K562 (cell line): ENCODE results near the gene SGTB. TPM values are rescaled to one million over a fixed set of nuclear protein-coding genes. Genes with fewer than 3 reads are reported as not detected.
A peak's percentile ranks its signal among the peaks of the same experiment; 100 is the strongest.

Source experiments
- E2F4 ChIP-seq: sonication (generic); formaldehyde crosslinking; IDR thresholded peaks from 2 replicates; pipeline ENCODE4 v1.8.0; 2022; ENCODE audit warnings: mild to moderate bottlenecking, low read depth, missing genetic modification reagents
- ELF4 ChIP-seq: fragments of 450-650 bp; formaldehyde crosslinking; IDR thresholded peaks from 2 replicates; pipeline ENCODE4 v1.4.0; 2022; ENCODE audit warnings: missing genetic modification characterization
- ID3 ChIP-seq, 2 experiments: fragments of 250-450 bp in 1 of 2; fragments of 450-650 bp in 1 of 2; sonication (Bioruptor Pico) in 1 of 2; IDR thresholded peaks; 2 replicates each; pipeline versions ENCODE4 v1.6.1 to v1.8.0; 2016 to 2021; ENCODE audit warnings: mild to moderate bottlenecking in 2 of 2, moderate library complexity in 2 of 2, missing compliant biosample characterization in 1 of 2, missing genetic modification characterization in 1 of 2
- JUN ChIP-seq, 2 experiments: sonication (generic) in 1 of 2; formaldehyde crosslinking in 1 of 2; IDR thresholded peaks; 2 replicates each; pipeline versions ENCODE4 v1.6.1 to v1.8.0; 2012 to 2022; ENCODE audit warnings: borderline replicate concordance in 2 of 2, mild to moderate bottlenecking in 2 of 2, improper control_type of control experiment in 1 of 2, low read depth in 1 of 2, low read length in 1 of 2, missing genetic modification reagents in 1 of 2
- NCOR1 ChIP-seq: fragments of 450-650 bp; IDR thresholded peaks from 2 replicates; pipeline ENCODE4 v1.6.1; 2016; ENCODE audit warnings: mild to moderate bottlenecking, moderate library complexity
- POLR2AphosphoS5 ChIP-seq: IDR thresholded peaks from 2 replicates; pipeline ENCODE4 v1.6.1; 2011; ENCODE audit warnings: mild to moderate bottlenecking, low read depth, low read length, moderate library complexity; ENCODE audit not compliant: control insufficient read depth, insufficient read depth
- RCOR1 ChIP-seq, 2 experiments: IDR thresholded peaks; 2 replicates each; pipeline ENCODE4 v1.6.1; 2012; ENCODE audit warnings: low read depth in 2 of 2, low read length in 2 of 2, borderline replicate concordance in 1 of 2, improper control_type of control experiment in 1 of 2
- TOE1 ChIP-seq, 2 experiments: fragments of 450-650 bp in 1 of 2; sonication (generic) in 1 of 2; formaldehyde crosslinking in 1 of 2; IDR thresholded peaks; 2 replicates each; pipeline versions ENCODE4 v1.7.1 to v1.8.0; 2016 to 2022; ENCODE audit warnings: borderline replicate concordance in 2 of 2, mild to moderate bottlenecking in 2 of 2, antibody characterized with exemption in 1 of 2, inconsistent platforms in 1 of 2, low read depth in 1 of 2, missing genetic modification reagents in 1 of 2, moderate library complexity in 1 of 2
- polyA plus RNA-seq, 8 experiments: library from polyadenylated mRNA; depleted of rRNA in 4 of 8; stranded (reverse) in 5 of 8; unstranded in 3 of 8; fragments of >200 nt; fragmentation: Nextera tagmentation in 2 of 8; fragmentation: Illumina TruSeq in 1 of 8; extraction: Ambion mirVana in 2 of 8; extraction: Trizol in 1 of 8; gene quantifications; 2 replicates each; pipeline versions ENCODE4 v1.2.1 to v1.2.3, GENCODE V29; 2011 to 2014; ENCODE audit warnings: inconsistent platforms in 1 of 8, missing spikeins in 1 of 8
- total RNA-seq, 7 experiments: library from RNA; depleted of rRNA in 6 of 7; stranded (reverse); fragments of >200 nt in 6 of 7; fragmentation: Illumina TruSeq in 2 of 7; extraction: Trizol in 2 of 7; gene quantifications; 2 replicates each; pipeline versions ENCODE4 v1.2.1 to v1.2.3, GENCODE V29; 2011 to 2021; ENCODE audit warnings: low replicate concordance in 1 of 7

SGTB gene
- total and polyA plus RNA-seq, 9 of the 15 experiments (the other 6 are each of a cell fraction or from before 2014, with no cell fraction given) = 1.3 to 8.4 (median 4.8) TPM

- TF ChIP-seq TOE1 (IDR thresholded peaks at IDR 0.05; ENCODE audit: borderline replicate concordance) (0 out of 2 replicates have a peak, but pooled peaks have one; percentile 58), TOE1 (CRISPR knock-in tag; IDR thresholded peaks at IDR 0.05; ENCODE audit: borderline replicate concordance, low read depth) (no peak), ID3 (CRISPR knock-in tag; IDR thresholded peaks at IDR 0.05) (no peak), ID3 (tag; IDR thresholded peaks at IDR 0.05) (peak; percentile 52; the same call in 1 of the 2 replicates), NCOR1 (no peak; the same call in 1 of the 2 replicates), ELF4 (CRISPR knock-in tag) (0 out of 2 replicates have a peak, but pooled peaks have one; percentile 13), E2F4 (CRISPR knock-in tag) (no peak), POLR2AphosphoS5 (peak; percentile 32; the same call in 1 of the 2 replicates), JUN (IDR thresholded peaks at IDR 0.05; ENCODE audit: borderline replicate concordance, low read depth, low read length) (0 out of 2 replicates have a peak, but pooled peaks have one; percentile 38), JUN (CRISPR knock-in tag; IDR thresholded peaks at IDR 0.05; ENCODE audit: borderline replicate concordance) (no peak), RCOR1 (IDR thresholded peaks at IDR 0.05; ENCODE audit: borderline replicate concordance in 1 of 2, low read depth in 2 of 2, low read length in 2 of 2) (no peak)
Observed at GRCh38 chr5:65624571-65625555, 97.0 kb downstream of the SGTB start, which contains the start of the genes SHLD3 and TRAPPC13 (continued).
